HUES64 (cell line): ENCODE results near the gene GBGT1.

Experiments
- H3K27ac ChIP-seq: 2 replicates; pipeline ENCODE4 v1.7.0; 2013; ENCODE audit warnings: low read depth, low read length, inconsistent platforms
- H3K27me3 ChIP-seq: 2 replicates; pipeline ENCODE4 v1.6.1; 2013; ENCODE audit warnings: mild to moderate bottlenecking, low read length; ENCODE audit not compliant: insufficient read depth
- H3K36me3 ChIP-seq: 2 replicates; pipeline ENCODE4 v1.6.1; 2013; ENCODE audit warnings: mild to moderate bottlenecking, low read length; ENCODE audit not compliant: insufficient read depth
- H3K4me1 ChIP-seq: 2 replicates; pipeline ENCODE4 v1.6.1; 2013; ENCODE audit warnings: mild to moderate bottlenecking, low read length, moderate library complexity; ENCODE audit not compliant: insufficient read depth
- H3K4me3 ChIP-seq: 2 replicates; pipeline ENCODE4 v1.5.1; 2013; ENCODE audit warnings: mild to moderate bottlenecking, low read length, moderate library complexity
- H3K9ac ChIP-seq: 2 replicates; pipeline ENCODE4 v1.6.1; 2013; ENCODE audit warnings: mild to moderate bottlenecking, low read depth, low read length
- H3K9me3 ChIP-seq: 2 replicates; pipeline ENCODE4 v1.6.1; 2013; ENCODE audit warnings: low read depth, low read length; ENCODE audit not compliant: insufficient read depth
- whole genome bisulfite sequencing: fragments of 150-250, 120-280 bp; methylation state at CpG from one replicate; pipeline ENCODE4 v1.1.7; 2013; ENCODE audit warnings: missing lambda C conversion rate; 5-methylcytosine and 5-hydroxymethylcytosine counted together

The GBGT1 gene

GRCh38 chr9:133204993-133205336 is 41.3 kb upstream of the GBGT1 start:
- H3K27me3 ChIP-seq: peaks cover 52% of the 10 kb centered on the region
- no peaks in the 10 kb centered on the region for H3K9me3 ChIP-seq
- no peak overlapping the region for H3K27ac ChIP-seq
- WGBS: 85% methylated on average over 7 of the region's 8 CpGs
- H3K4me1 ChIP-seq: no peaks in the 10 kb centered on the region
- H3K36me3 ChIP-seq: no peaks in the 10 kb centered on the region
- no peak overlapping the region for H3K4me3 ChIP-seq
- H3K9ac ChIP-seq: no peak overlapping the region

- WGBS: 89% methylated on average over 17 of the region's 17 CpGs
- Histone ChIP-seq H3K27me3 (peaks cover 49% of the 10 kb centered on the region), H3K27ac (no peak overlapping the region), H3K9ac (no peak overlapping the region), H3K4me3 (no peak overlapping the region), H3K9me3 (no peaks in the 10 kb centered on the region), H3K4me1 (no peaks in the 10 kb centered on the region), H3K36me3 (no peaks in the 10 kb centered on the region)
These were observed 40.8 kb upstream of the GBGT1 start for GRCh38 chr9:133204335-133204992.

GRCh38 chr9:133203506-133204075 is 39.9 kb upstream of the GBGT1 start:
- H3K4me1 ChIP-seq: no peaks in the 10 kb centered on the region
- H3K27ac ChIP-seq: no peak overlapping the region
- peaks cover 50% of the 10 kb centered on the region for H3K27me3 ChIP-seq
- H3K36me3 ChIP-seq: no peaks in the 10 kb centered on the region
- no peak overlapping the region for H3K4me3 ChIP-seq
- no peaks in the 10 kb centered on the region for H3K9me3 ChIP-seq
- no peak overlapping the region for H3K9ac ChIP-seq
- WGBS: 83% methylated on average over 10 of the region's 10 CpGs

GRCh38 chr9:133202688-133203453 is 39.2 kb upstream of the GBGT1 start:
- no peaks in the 10 kb centered on the region for H3K36me3 ChIP-seq
- H3K4me1 ChIP-seq: no peaks in the 10 kb centered on the region
- no peak overlapping the region for H3K4me3 ChIP-seq
- H3K9me3 ChIP-seq: no peaks in the 10 kb centered on the region
- H3K27ac ChIP-seq: no peak overlapping the region
- peaks cover 50% of the 10 kb centered on the region for H3K27me3 ChIP-seq
- whole genome bisulfite sequencing: 94% methylated on average over 13 of the region's 14 CpGs
- no peak overlapping the region for H3K9ac ChIP-seq

GRCh38 chr9:133202145-133202513 is 38.4 kb upstream of the GBGT1 start:
- Histone ChIP-seq H3K4me1 (no peaks in the 10 kb centered on the region), H3K9ac (no peak overlapping the region), H3K4me3 (no peak overlapping the region), H3K27me3 (peaks cover 47% of the 10 kb centered on the region), H3K36me3 (no peaks in the 10 kb centered on the region), H3K27ac (no peak overlapping the region), H3K9me3 (no peaks in the 10 kb centered on the region)
- WGBS: 76% methylated on average over 11 of the region's 11 CpGs

- Histone ChIP-seq H3K4me3 (no peak overlapping the region), H3K27me3 (peaks cover 44% of the 10 kb centered on the region)
- WGBS: 82% methylated on average over 13 of the region's 13 CpGs
These were observed 37.9 kb upstream of the GBGT1 start for GRCh38 chr9:133201424-133202144.

GRCh38 chr9:133200631-133201030 is 36.9 kb upstream of the GBGT1 start:
- Histone ChIP-seq H3K36me3 (no peaks in the 10 kb centered on the region), H3K9ac (no peak overlapping the region)
- WGBS: 87% methylated on average over 17 of the region's 17 CpGs

More at GRCh38 chr9:133201424-133202144, 37.9 kb upstream of the GBGT1 start:
- H3K27ac ChIP-seq: no peak overlapping the region
- no peak overlapping the region for H3K9ac ChIP-seq
- H3K36me3 ChIP-seq: no peaks in the 10 kb centered on the region
- no peaks in the 10 kb centered on the region for H3K4me1 ChIP-seq
- no peaks in the 10 kb centered on the region for H3K9me3 ChIP-seq

GRCh38 chr9:133199648-133200321 is 36.1 kb upstream of the GBGT1 start:
- no peaks in the 10 kb centered on the region for H3K36me3 ChIP-seq
- H3K9me3 ChIP-seq: no peaks in the 10 kb centered on the region
- peaks cover 42% of the 10 kb centered on the region for H3K27me3 ChIP-seq
- H3K4me3 ChIP-seq: no peak overlapping the region
- no peak overlapping the region for H3K27ac ChIP-seq
- no peak overlapping the region for H3K9ac ChIP-seq
- no peaks in the 10 kb centered on the region for H3K4me1 ChIP-seq
- WGBS: 91% methylated on average over 44 of the region's 44 CpGs

More at GRCh38 chr9:133200631-133201030, 36.9 kb upstream of the GBGT1 start:
- Histone ChIP-seq H3K4me1 (no peaks in the 10 kb centered on the region), H3K27me3 (peaks cover 39% of the 10 kb centered on the region), H3K27ac (no peak overlapping the region), H3K4me3 (no peak overlapping the region), H3K9me3 (no peaks in the 10 kb centered on the region)

- Histone ChIP-seq H3K4me1 (no peaks in the 10 kb centered on the region), H3K27me3 (peaks cover 17% of the 10 kb centered on the region), H3K4me3 (no peak overlapping the region), H3K9me3 (no peaks in the 10 kb centered on the region), H3K9ac (no peak overlapping the region), H3K27ac (no peak overlapping the region), H3K36me3 (no peaks in the 10 kb centered on the region)
These were observed 31.3 kb upstream of the GBGT1 start for GRCh38 chr9:133195029-133195428.

- Histone ChIP-seq H3K9ac (no peak overlapping the region), H3K36me3 (no peaks in the 10 kb centered on the region), H3K4me1 (no peaks in the 10 kb centered on the region), H3K27ac (no peak overlapping the region), H3K9me3 (no peaks in the 10 kb centered on the region), H3K27me3 (peaks cover 20% of the 10 kb centered on the region), H3K4me3 (no peak overlapping the region)
- 86% methylated on average over 4 of the region's 4 CpGs for WGBS
These were observed 30.9 kb upstream of the GBGT1 start for GRCh38 chr9:133194597-133194996.

GRCh38 chr9:133191989-133192388 is 28.3 kb upstream of the GBGT1 start:
- WGBS: 72% methylated on average over 7 of the region's 7 CpGs
- Histone ChIP-seq H3K9me3 (no peaks in the 10 kb centered on the region), H3K4me1 (no peaks in the 10 kb centered on the region), H3K36me3 (no peaks in the 10 kb centered on the region), H3K27me3 (peaks cover 29% of the 10 kb centered on the region), H3K27ac (no peak overlapping the region), H3K9ac (no peak overlapping the region), H3K4me3 (no peak overlapping the region)
